Embryonic facial prominence (tissue), 1 donor: ENCODE measurements around the gene MRFAP1L1.
"Not testable (repeated sequence)": the region's sequence is repeated elsewhere in the genome, so short reads cannot be mapped to it uniquely, and the experiment has no call there.

Experiments
- DNase-seq: peaks from one replicate; pipeline ENCODE4 v3.0.0-alpha.2; 2016; ENCODE audit errors: extremely low spot score

MRFAP1L1 gene

GRCh38 chr4:6688879-6689505 is 20.7 kb downstream of the MRFAP1L1 start:
- DNase-seq: peak; percentile 55

- no peak for DNase-seq
These were observed 21.5 kb downstream of the MRFAP1L1 start for GRCh38 chr4:6687947-6688878.

GRCh38 chr4:6686104-6686787 is 23.4 kb downstream of the MRFAP1L1 start:
- DNase-seq: no peak

- no peak for DNase-seq
These were observed 25.0 kb downstream of the MRFAP1L1 start for GRCh38 chr4:6684656-6685055.

- no peak for DNase-seq
These were observed 26.6 kb downstream of the MRFAP1L1 start for GRCh38 chr4:6682862-6683590.

- no peak for DNase-seq
These were observed 28.5 kb downstream of the MRFAP1L1 start for GRCh38 chr4:6681191-6681590.

- no peak for DNase-seq
These were observed 29.2 kb downstream of the MRFAP1L1 start for GRCh38 chr4:6680372-6681034.

GRCh38 chr4:6676722-6677558 is 32.7 kb downstream of the MRFAP1L1 start:
- no peak for DNase-seq

GRCh38 chr4:6674500-6675149 is 35.0 kb downstream of the MRFAP1L1 start:
- DNase-seq: no peak

- peak; percentile 79 for DNase-seq
These were observed 35.8 kb downstream of the MRFAP1L1 start for GRCh38 chr4:6673660-6674499.

- DNase-seq: not testable (repeated sequence)
These were observed 36.4 kb downstream of the MRFAP1L1 start for GRCh38 chr4:6673191-6673659.

GRCh38 chr4:6672541-6673190 is 37.0 kb downstream of the MRFAP1L1 start:
- not testable (repeated sequence) for DNase-seq

GRCh38 chr4:6672131-6672530 is 37.5 kb downstream of the MRFAP1L1 start:
- DNase-seq: no peak

GRCh38 chr4:6671648-6672047 is 38.0 kb downstream of the MRFAP1L1 start:
- DNase-seq: no peak

GRCh38 chr4:6668391-6668790 is 41.3 kb downstream of the MRFAP1L1 start:
- no peak for DNase-seq

GRCh38 chr4:6665320-6665654 is 44.4 kb downstream of the MRFAP1L1 start:
- DNase-seq: no peak

- no peak for DNase-seq
These were observed 45.9 kb downstream of the MRFAP1L1 start for GRCh38 chr4:6663596-6664393.
